Measurements from ENCODE around the gene PRDM16. TPM values are rescaled to one million over a fixed set of nuclear protein-coding genes. Genes with fewer than 3 reads are reported as not detected.

The PRDM16 gene
- total RNA-seq, 2 experiments from 2014 or later = 0.18 to 0.21 TPM

GRCh38 chr1:3193811-3194210 lies 124.8 kb downstream of the PRDM16 start:
- ChIA-PET POLR2A (no interaction called here), CTCF (no interaction called here)
- Mint-ChIP-seq H3K4me1 (ENCODE audit: low read depth) (no peaks in the 10 kb centered on the region), H3K27ac (no peak overlapping the region), H3K9me3 (ENCODE audit: insufficient read depth) (no peaks in the 10 kb centered on the region), H3K4me3 (no peak overlapping the region), H3K36me3 (ENCODE audit: low read depth) (no peaks in the 10 kb centered on the region), H3K27me3 (ENCODE audit: low read depth) (no peaks in the 10 kb centered on the region)
- ATAC-seq = no peak
- no peak for DNase-seq

- Mint-ChIP-seq H3K27me3 (ENCODE audit: low read depth) (no peaks in the 10 kb centered on the region), H3K36me3 (ENCODE audit: low read depth) (no peaks in the 10 kb centered on the region), H3K4me1 (ENCODE audit: low read depth) (no peaks in the 10 kb centered on the region), H3K27ac (no peak overlapping the region), H3K9me3 (ENCODE audit: insufficient read depth) (no peaks in the 10 kb centered on the region), H3K4me3 (no peak overlapping the region)
- DNase-seq = no peak
- CTCF ChIA-PET = no interaction called here
- POLR2A ChIA-PET = no interaction called here
- ATAC-seq = no peak
Observed at GRCh38 chr1:3194760-3195479, 125.9 kb downstream of the PRDM16 start.

- no peak overlapping the region for H3K4me3 Mint-ChIP-seq
- H3K27me3 Mint-ChIP-seq (ENCODE audit: low read depth) = no peaks in the 10 kb centered on the region
- ChIA-PET CTCF (no interaction called here), POLR2A (no interaction called here)
- H3K36me3 Mint-ChIP-seq (ENCODE audit: low read depth) = no peaks in the 10 kb centered on the region
- H3K9me3 Mint-ChIP-seq (ENCODE audit: insufficient read depth) = no peaks in the 10 kb centered on the region
- H3K4me1 Mint-ChIP-seq (ENCODE audit: low read depth) = no peaks in the 10 kb centered on the region
- no peak overlapping the region for H3K27ac Mint-ChIP-seq
- DNase-seq (no peak), ATAC-seq (no peak)
Observed at GRCh38 chr1:3195480-3195815, 126.4 kb downstream of the PRDM16 start.

GRCh38 chr1:3195966-3196515 lies 127.0 kb downstream of the PRDM16 start:
- Mint-ChIP-seq H3K9me3 (ENCODE audit: insufficient read depth) (no peaks in the 10 kb centered on the region), H3K27ac (no peak overlapping the region), H3K4me1 (ENCODE audit: low read depth) (no peaks in the 10 kb centered on the region), H3K4me3 (no peak overlapping the region), H3K36me3 (ENCODE audit: low read depth) (no peaks in the 10 kb centered on the region), H3K27me3 (ENCODE audit: low read depth) (no peaks in the 10 kb centered on the region)
- DNase-seq (no peak), ATAC-seq (no peak)
- ChIA-PET CTCF (no interaction called here), POLR2A (no interaction called here)

GRCh38 chr1:3196577-3197245 lies 127.7 kb downstream of the PRDM16 start:
- no peak for DNase-seq
- Mint-ChIP-seq H3K36me3 (ENCODE audit: low read depth) (no peaks in the 10 kb centered on the region), H3K9me3 (ENCODE audit: insufficient read depth) (no peaks in the 10 kb centered on the region), H3K27me3 (ENCODE audit: low read depth) (no peaks in the 10 kb centered on the region), H3K4me3 (no peak overlapping the region), H3K4me1 (ENCODE audit: low read depth) (no peaks in the 10 kb centered on the region), H3K27ac (no peak overlapping the region)
- CTCF ChIA-PET = no interaction called here
- POLR2A ChIA-PET = no interaction called here
- ATAC-seq = no peak

- H3K36me3 Mint-ChIP-seq (ENCODE audit: low read depth) = no peaks in the 10 kb centered on the region
- CTCF ChIA-PET = no interaction called here
Observed at GRCh38 chr1:3197781-3198316, 128.8 kb downstream of the PRDM16 start.

GRCh38 chr1:3198371-3199271 lies 129.6 kb downstream of the PRDM16 start:
- DNase-seq (no peak), ATAC-seq (no peak)
- CTCF ChIA-PET = no interaction called here
- H3K4me3 Mint-ChIP-seq = no peak overlapping the region
- no peaks in the 10 kb centered on the region for H3K4me1 Mint-ChIP-seq (ENCODE audit: low read depth)
- H3K27ac Mint-ChIP-seq = no peak overlapping the region
- no peaks in the 10 kb centered on the region for H3K27me3 Mint-ChIP-seq (ENCODE audit: low read depth)
- no peaks in the 10 kb centered on the region for H3K9me3 Mint-ChIP-seq (ENCODE audit: insufficient read depth)
- POLR2A ChIA-PET = no interaction called here
- no peaks in the 10 kb centered on the region for H3K36me3 Mint-ChIP-seq (ENCODE audit: low read depth)

More at GRCh38 chr1:3197781-3198316, 128.8 kb downstream of the PRDM16 start:
- no peak overlapping the region for H3K4me3 Mint-ChIP-seq
- H3K9me3 Mint-ChIP-seq (ENCODE audit: insufficient read depth) = no peaks in the 10 kb centered on the region
- H3K4me1 Mint-ChIP-seq (ENCODE audit: low read depth) = no peaks in the 10 kb centered on the region
- H3K27me3 Mint-ChIP-seq (ENCODE audit: low read depth) = no peaks in the 10 kb centered on the region
- POLR2A ChIA-PET = no interaction called here
- ATAC-seq (no peak), DNase-seq (no peak)
- H3K27ac Mint-ChIP-seq = no peak overlapping the region

GRCh38 chr1:3204725-3205124 lies 135.7 kb downstream of the PRDM16 start:
- H3K4me3 Mint-ChIP-seq = no peak overlapping the region
- no peak overlapping the region for H3K27ac Mint-ChIP-seq
- no peaks in the 10 kb centered on the region for H3K9me3 Mint-ChIP-seq (ENCODE audit: insufficient read depth)
- ATAC-seq (no peak), DNase-seq (no peak)
- H3K36me3 Mint-ChIP-seq (ENCODE audit: low read depth) = no peaks in the 10 kb centered on the region
- POLR2A ChIA-PET = no interaction called here
- no peaks in the 10 kb centered on the region for H3K4me1 Mint-ChIP-seq (ENCODE audit: low read depth)
- H3K27me3 Mint-ChIP-seq (ENCODE audit: low read depth) = no peaks in the 10 kb centered on the region
- CTCF ChIA-PET = no interaction called here

GRCh38 chr1:3205815-3206214 lies 136.8 kb downstream of the PRDM16 start:
- CTCF ChIA-PET = no interaction called here
- H3K27me3 Mint-ChIP-seq (ENCODE audit: low read depth) = no peaks in the 10 kb centered on the region
- H3K36me3 Mint-ChIP-seq (ENCODE audit: low read depth) = no peaks in the 10 kb centered on the region

GRCh38 chr1:3206696-3207095 lies 137.7 kb downstream of the PRDM16 start:
- CTCF ChIA-PET = no interaction called here
- no peaks in the 10 kb centered on the region for H3K27me3 Mint-ChIP-seq (ENCODE audit: low read depth)
- H3K9me3 Mint-ChIP-seq (ENCODE audit: insufficient read depth) = no peaks in the 10 kb centered on the region
- H3K36me3 Mint-ChIP-seq (ENCODE audit: low read depth) = no peaks in the 10 kb centered on the region
- POLR2A ChIA-PET = no interaction called here
- DNase-seq (no peak), ATAC-seq (no peak)
- no peaks in the 10 kb centered on the region for H3K4me1 Mint-ChIP-seq (ENCODE audit: low read depth)
- H3K27ac Mint-ChIP-seq = no peak overlapping the region
- H3K4me3 Mint-ChIP-seq = no peak overlapping the region

More at GRCh38 chr1:3205815-3206214, 136.8 kb downstream of the PRDM16 start:
- ATAC-seq = no peak
- POLR2A ChIA-PET = no interaction called here
- no peak for DNase-seq
- no peaks in the 10 kb centered on the region for H3K4me1 Mint-ChIP-seq (ENCODE audit: low read depth)
- H3K4me3 Mint-ChIP-seq = no peak overlapping the region
- H3K9me3 Mint-ChIP-seq (ENCODE audit: insufficient read depth) = no peaks in the 10 kb centered on the region
- H3K27ac Mint-ChIP-seq = no peak overlapping the region

GRCh38 chr1:3207217-3207848 lies 138.3 kb downstream of the PRDM16 start:
- ChIA-PET CTCF (no interaction called here), POLR2A (no interaction called here)
- H3K4me1 Mint-ChIP-seq (ENCODE audit: low read depth) = no peaks in the 10 kb centered on the region
- no peaks in the 10 kb centered on the region for H3K36me3 Mint-ChIP-seq (ENCODE audit: low read depth)
- no peak overlapping the region for H3K27ac Mint-ChIP-seq
- H3K9me3 Mint-ChIP-seq (ENCODE audit: insufficient read depth) = no peaks in the 10 kb centered on the region
- H3K4me3 Mint-ChIP-seq = no peak overlapping the region
- ATAC-seq = no peak
- no peak for DNase-seq
- no peaks in the 10 kb centered on the region for H3K27me3 Mint-ChIP-seq (ENCODE audit: low read depth)

All from activated CD8-positive, alpha-beta T cell treated with anti-CD3 and anti-CD28 coated beads, Interleukin-2, amount 10 ng/mL, durations not matched to agents 7 days and 5 days (primary cell).